Tibial nerve (tissue), 4 donors: ENCODE measurements around the gene ROBO1. TPM values are rescaled to one million over a fixed set of nuclear protein-coding genes. Genes with fewer than 3 reads are reported as not detected.
"Not testable (repeated sequence)": the region's sequence is repeated elsewhere in the genome, so short reads cannot be mapped to it uniquely, and the experiment has no call there.

Experiments used
- DNase-seq, 2 donors: peaks; one replicate each; pipeline ENCODE4 v3.0.0-alpha.2; 2019; ENCODE audit warnings: low spot score in 2 of 2
- H3K27ac ChIP-seq, 4 donors: fragments of 200-600 bp; sonication (generic) in 3 of 4; one replicate each; pipeline ENCODE4 v1.5.1; 2017 to 2019; ENCODE audit warnings: mild to moderate bottlenecking in 1 of 4
- H3K27me3 ChIP-seq, 2 donors: fragments of 200-600 bp; sonication (generic) in 1 of 2; one replicate each; pipeline versions ENCODE4 v1.5.1 to v1.6.0; 2017 to 2019
- H3K36me3 ChIP-seq, 3 donors: fragments of 200-600 bp; sonication (generic); one replicate each; pipeline ENCODE4 v1.5.1; 2018 to 2019
- H3K4me1 ChIP-seq, 4 donors: fragments of 200-600 bp; sonication (generic) in 3 of 4; one replicate each; pipeline ENCODE4 v1.5.1; 2017 to 2019
- H3K4me3 ChIP-seq, 4 donors: fragments of 200-600 bp; sonication (generic) in 3 of 4; one replicate each; pipeline ENCODE4 v1.5.1; 2017 to 2019; ENCODE audit warnings: mild to moderate bottlenecking in 1 of 4, moderate library complexity in 1 of 4
- H3K9me3 ChIP-seq, 4 donors: fragments of 200-600 bp; sonication (generic) in 3 of 4; one replicate each; pipeline ENCODE4 v1.5.1; 2017 to 2019
- EP300 ChIP-seq, 2 donors: sonication (generic); formaldehyde crosslinking; IDR thresholded peaks; one replicate each; pipeline ENCODE4 v1.6.1; 2017; ENCODE audit warnings: antibody characterized with exemption in 2 of 2, mild to moderate bottlenecking in 1 of 2
- POLR2A ChIP-seq, 2 donors: fragments of 450-650 bp; IDR thresholded peaks; one replicate each; pipeline ENCODE4 v1.6.1; 2017; ENCODE audit warnings: antibody characterized with exemption in 2 of 2, mild to moderate bottlenecking in 2 of 2, moderate library complexity in 2 of 2
- WGBS, 2 donors: methylation state at CpG; one replicate each; pipeline ENCODE4 v1.1.5; 2018; 5-methylcytosine and 5-hydroxymethylcytosine counted together
- total RNA-seq, 4 donors: library from RNA; depleted of rRNA; stranded (reverse); fragments of >200 nt; gene quantifications; one replicate each; pipeline ENCODE4 v1.1.0, GENCODE V29; 2016
- TF ChIP-seq, protein P1 (sequence below), 5 experiments: fragments of 200-600 bp in 3 of 5; fragments of 450-650 bp in 2 of 5; sonication (generic) in 3 of 5; IDR thresholded peaks; one replicate each; pipeline ENCODE4 v1.5.1; 2016 to 2019; ENCODE audit warnings: antibody characterized with exemption in 5 of 5, mild to moderate bottlenecking in 3 of 5, moderate library complexity in 2 of 5

Gene ROBO1
- total RNA-seq, 4 donors from 2014 or later: 12.6 to 27.8 (median 23.1) TPM

DNA sequence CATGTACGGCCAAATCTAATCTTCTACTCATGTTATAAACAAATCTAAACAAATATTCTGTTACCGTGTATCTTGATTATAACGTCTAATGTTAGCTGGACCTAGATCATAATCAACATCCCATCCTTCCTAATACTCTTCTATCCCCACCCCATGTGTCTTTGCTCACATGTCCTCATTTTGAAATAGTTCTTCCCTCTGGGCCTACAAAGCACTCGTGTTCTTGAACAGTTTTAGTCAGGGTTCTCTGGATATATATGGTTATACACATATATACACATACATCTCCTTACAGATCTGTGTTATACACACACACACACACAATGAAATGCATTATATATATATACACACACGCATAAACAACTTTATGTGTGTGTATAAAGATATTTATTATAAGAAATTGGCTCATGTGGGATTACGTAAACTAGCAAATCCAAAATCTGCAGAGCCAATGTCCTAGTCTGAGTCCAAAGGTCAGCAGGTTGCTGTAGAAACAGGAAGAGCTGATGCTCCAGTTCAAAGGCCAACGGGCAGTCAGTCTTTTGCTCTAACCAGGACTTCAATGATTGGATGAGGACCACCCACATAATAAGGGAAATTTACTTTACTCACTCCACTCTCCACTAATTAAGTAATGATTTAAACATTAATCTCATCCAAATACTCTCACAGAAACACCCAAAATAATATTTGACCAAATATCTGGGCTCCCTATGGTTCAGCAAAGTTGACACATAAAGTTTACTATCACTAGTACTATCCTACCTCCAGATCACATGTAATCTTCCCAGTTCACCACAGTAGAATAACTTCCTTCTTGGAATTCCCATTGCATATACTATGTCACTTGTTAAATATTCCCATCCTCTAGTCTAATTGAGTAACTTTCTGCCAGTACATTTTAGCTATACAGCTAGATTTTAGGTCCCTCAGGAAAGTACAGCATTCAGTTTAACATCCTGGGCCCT lies 450.0 kb downstream of the ROBO1 start:
- no peak overlapping the region for H3K4me3 ChIP-seq
- H3K27me3 ChIP-seq: no peaks in the 10 kb centered on the region
- H3K27ac ChIP-seq: no peak overlapping the region
- no peaks in the 10 kb centered on the region for H3K36me3 ChIP-seq
- no peaks in the 10 kb centered on the region for H3K9me3 ChIP-seq
- 85 to 90% methylated on average over 7 of the region's 7 CpGs for WGBS, 2 donors
- DNase-seq: no peak
- no peaks in the 10 kb centered on the region for H3K4me1 ChIP-seq
- TF ChIP-seq EP300 (IDR thresholded peaks at IDR 0.05) (no peak), POLR2A (IDR thresholded peaks at IDR 0.05) (no peak)
- TF ChIP-seq, protein P1, sequence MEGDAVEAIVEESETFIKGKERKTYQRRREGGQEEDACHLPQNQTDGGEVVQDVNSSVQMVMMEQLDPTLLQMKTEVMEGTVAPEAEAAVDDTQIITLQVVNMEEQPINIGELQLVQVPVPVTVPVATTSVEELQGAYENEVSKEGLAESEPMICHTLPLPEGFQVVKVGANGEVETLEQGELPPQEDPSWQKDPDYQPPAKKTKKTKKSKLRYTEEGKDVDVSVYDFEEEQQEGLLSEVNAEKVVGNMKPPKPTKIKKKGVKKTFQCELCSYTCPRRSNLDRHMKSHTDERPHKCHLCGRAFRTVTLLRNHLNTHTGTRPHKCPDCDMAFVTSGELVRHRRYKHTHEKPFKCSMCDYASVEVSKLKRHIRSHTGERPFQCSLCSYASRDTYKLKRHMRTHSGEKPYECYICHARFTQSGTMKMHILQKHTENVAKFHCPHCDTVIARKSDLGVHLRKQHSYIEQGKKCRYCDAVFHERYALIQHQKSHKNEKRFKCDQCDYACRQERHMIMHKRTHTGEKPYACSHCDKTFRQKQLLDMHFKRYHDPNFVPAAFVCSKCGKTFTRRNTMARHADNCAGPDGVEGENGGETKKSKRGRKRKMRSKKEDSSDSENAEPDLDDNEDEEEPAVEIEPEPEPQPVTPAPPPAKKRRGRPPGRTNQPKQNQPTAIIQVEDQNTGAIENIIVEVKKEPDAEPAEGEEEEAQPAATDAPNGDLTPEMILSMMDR (IDR thresholded peaks at IDR 0.05): no peak

DNA sequence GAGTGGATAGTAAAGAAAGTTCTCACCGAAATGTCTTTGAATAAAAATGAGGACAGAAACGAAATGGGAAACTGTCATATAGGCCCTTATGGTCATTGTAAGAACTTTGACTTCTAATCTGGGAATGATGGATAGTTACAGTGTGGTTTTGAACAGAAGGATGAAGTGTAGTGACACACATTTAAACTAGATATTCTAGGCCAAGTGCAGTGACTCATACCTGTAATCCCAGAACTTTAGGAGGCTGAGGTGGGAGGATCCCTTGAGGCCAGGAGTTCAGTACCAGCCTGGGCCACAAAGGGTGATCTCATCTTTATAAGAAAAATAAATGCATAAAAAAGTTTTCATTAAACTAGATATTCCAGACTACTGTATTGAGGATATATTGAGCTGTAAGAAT lies 452.8 kb downstream of the ROBO1 start:
- Histone ChIP-seq H3K27ac (no peak overlapping the region), H3K36me3 (no peaks in the 10 kb centered on the region), H3K4me3 (no peak overlapping the region), H3K4me1 (no peaks in the 10 kb centered on the region), H3K27me3 (no peaks in the 10 kb centered on the region), H3K9me3 (no peaks in the 10 kb centered on the region)
- TF ChIP-seq POLR2A (IDR thresholded peaks at IDR 0.05): no peak
- no peak for TF ChIP-seq EP300 (IDR thresholded peaks at IDR 0.05)
- TF ChIP-seq, protein P1 (IDR thresholded peaks at IDR 0.05): no peak
- 76 to 85% methylated on average over 2 of the region's 2 CpGs for WGBS, 2 donors
- DNase-seq: no peak

DNA sequence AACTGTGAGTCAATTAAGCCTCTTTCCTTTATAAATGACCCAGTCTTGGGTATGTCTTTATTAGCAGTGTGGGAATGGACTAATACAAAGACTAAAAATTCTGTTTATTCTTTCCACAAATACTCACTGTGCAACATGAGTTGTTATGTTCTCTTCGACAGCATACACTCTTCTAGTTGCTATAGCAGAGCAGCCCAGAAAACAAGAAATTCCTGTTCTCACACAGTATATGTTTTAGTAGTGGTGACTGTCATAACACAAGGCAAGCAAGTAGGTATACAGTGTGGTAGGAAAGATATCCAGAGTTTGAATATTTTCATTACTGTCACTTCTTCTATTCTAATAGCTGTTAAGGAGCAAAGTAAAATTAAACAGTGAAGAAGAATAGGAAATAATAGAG lies 453.3 kb downstream of the ROBO1 start:
- Histone ChIP-seq H3K27ac (no peak overlapping the region), H3K36me3 (no peaks in the 10 kb centered on the region), H3K9me3 (no peaks in the 10 kb centered on the region), H3K27me3 (no peaks in the 10 kb centered on the region), H3K4me3 (no peak overlapping the region), H3K4me1 (no peaks in the 10 kb centered on the region)
- WGBS, 2 donors: 74 to 89% methylated on average over 1 of the region's 1 CpG
- no peak for TF ChIP-seq POLR2A (IDR thresholded peaks at IDR 0.05)
- TF ChIP-seq, protein P1 (IDR thresholded peaks at IDR 0.05): no peak
- no peak for TF ChIP-seq EP300 (IDR thresholded peaks at IDR 0.05)
- no peak for DNase-seq

GRCh38 chr3:79310016-79310415 lies 457.8 kb downstream of the ROBO1 start:
- no peaks in the 10 kb centered on the region for H3K4me1 ChIP-seq
- no peak overlapping the region for H3K27ac ChIP-seq
- DNase-seq: no peak
- no peak for TF ChIP-seq EP300 (IDR thresholded peaks at IDR 0.05)
- no peaks in the 10 kb centered on the region for H3K27me3 ChIP-seq
- no peaks in the 10 kb centered on the region for H3K9me3 ChIP-seq
- 97 to 100% methylated on average over 1 of the region's 1 CpG for WGBS, 2 donors
- no peak overlapping the region for H3K4me3 ChIP-seq
- H3K36me3 ChIP-seq: no peaks in the 10 kb centered on the region

- DNase-seq: no peak
- no peaks in the 10 kb centered on the region for H3K36me3 ChIP-seq
- 4 to 14% methylated on average over 1 of the region's 1 CpG for WGBS, 2 donors
- H3K27ac ChIP-seq: no peak overlapping the region
- H3K4me1 ChIP-seq: no peaks in the 10 kb centered on the region
- no peaks in the 10 kb centered on the region for H3K9me3 ChIP-seq
- H3K4me3 ChIP-seq: no peak overlapping the region
- no peaks in the 10 kb centered on the region for H3K27me3 ChIP-seq
- TF ChIP-seq EP300 (IDR thresholded peaks at IDR 0.05): no peak
- TF ChIP-seq, protein P1 (IDR thresholded peaks at IDR 0.05): no peak
- no peak for TF ChIP-seq POLR2A (IDR thresholded peaks at IDR 0.05)
Observed at GRCh38 chr3:79306934-79307570, 460.7 kb downstream of the ROBO1 start.

DNA sequence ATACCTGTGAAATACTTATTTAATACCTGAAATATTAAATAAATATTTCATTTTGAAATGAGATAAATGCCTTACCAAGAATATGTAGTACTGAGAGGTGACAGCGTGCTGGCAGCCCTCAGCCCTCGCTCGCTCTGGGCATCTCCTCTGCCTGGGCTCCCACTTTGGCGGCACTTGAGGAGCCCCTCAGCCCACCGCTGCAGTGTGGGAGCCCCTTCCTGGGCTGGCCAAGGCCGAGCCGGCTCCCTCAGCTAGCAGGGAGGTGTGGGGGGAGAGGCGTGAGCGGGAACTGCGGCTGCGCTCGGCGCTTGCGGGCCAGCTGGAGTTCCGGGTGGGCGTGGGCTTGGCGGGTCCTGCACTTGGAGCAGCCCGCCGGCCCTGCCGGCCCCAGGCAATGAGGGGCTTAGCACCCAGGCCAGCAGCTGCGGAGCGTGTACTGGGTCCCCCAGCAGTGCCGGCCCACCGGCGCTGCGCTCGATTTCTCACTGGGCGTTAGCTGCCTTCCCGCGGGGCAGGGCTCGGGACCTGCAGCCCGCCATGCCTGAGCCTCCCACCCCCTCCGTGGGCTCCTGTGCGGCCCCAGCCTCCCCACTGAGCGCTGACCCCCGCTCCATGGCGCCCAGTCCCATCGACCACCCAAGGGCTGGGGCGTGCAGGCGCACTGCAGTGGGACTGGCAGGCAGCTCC lies 467.7 kb downstream of the ROBO1 start:
- H3K27me3 ChIP-seq, H3K9me3 ChIP-seq, H3K36me3 ChIP-seq, DNase-seq, H3K4me1 ChIP-seq, H3K4me3 ChIP-seq, H3K27ac ChIP-seq: not testable (repeated sequence)
- 96 to 97% methylated on average over 26 of the region's 40 CpGs for WGBS, 2 donors
